RWPE1 (cell line): Measurements from ENCODE around the gene OXSR1.
"Not testable (repeated sequence)": the region's sequence is repeated elsewhere in the genome, so short reads cannot be mapped to it uniquely, and the experiment has no call there.

Source experiments
- CTCF ChIA-PET: fragments of 350-600 bp; sonication (Branson Sonifier 250); formaldehyde crosslinking; extraction: SDS; loops from one replicate; lab custom pipeline; 2021; lab: Yijun Ruan, JAX
- POLR2A ChIA-PET: fragments of 400-600 bp; formaldehyde crosslinking; extraction: SDS; loops from one replicate; lab custom pipeline; 2020; ENCODE audit warnings: antibody characterized with exemption; ENCODE audit not compliant: low non-redundant PET; lab: Yijun Ruan, JAX
- DNase-seq: peaks from one replicate; pipeline ENCODE4 v3.0.0; 2012; ENCODE audit warnings: low spot score
- H3K27ac ChIP-seq: fragments of 450-650 bp; 2 replicates; pipeline ENCODE4 v1.5.1; 2017
- TF ChIP-seq, protein P1 (sequence below): fragments of 450-650 bp; conservative IDR thresholded peaks from 2 replicates; pipeline ENCODE4 v1.5.1; 2017; ENCODE audit warnings: low read depth, mild to moderate bottlenecking

OXSR1 gene

DNA sequence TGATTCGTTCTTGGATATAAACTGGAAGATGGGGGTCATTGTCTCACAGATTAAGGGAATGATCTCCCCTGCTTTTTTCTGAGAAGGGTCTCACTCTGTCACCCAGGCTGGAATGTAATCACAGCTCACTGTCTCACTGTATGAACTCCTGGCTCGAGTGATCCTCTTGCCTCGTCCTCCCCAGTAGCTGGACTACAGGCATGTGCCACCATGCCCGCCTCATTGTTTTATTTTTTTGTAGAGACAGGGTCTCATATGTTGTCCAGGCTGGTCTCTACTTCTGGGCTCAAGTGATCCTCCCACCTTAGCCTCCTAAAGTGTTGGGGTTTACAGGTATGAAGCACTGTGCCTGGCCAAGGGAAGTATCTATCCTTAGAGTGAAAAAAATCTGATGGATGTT lies 5.4 kb downstream of the OXSR1 start:
- no peak for DNase-seq
- ChIA-PET CTCF (interaction anchor here (0.7 kb wide), 1 partner anchor 20 kb away, joined by 3 read pairs; no protein-coding TSS in a partner anchor), POLR2A (no interaction called here)
- TF ChIP-seq, protein P1, sequence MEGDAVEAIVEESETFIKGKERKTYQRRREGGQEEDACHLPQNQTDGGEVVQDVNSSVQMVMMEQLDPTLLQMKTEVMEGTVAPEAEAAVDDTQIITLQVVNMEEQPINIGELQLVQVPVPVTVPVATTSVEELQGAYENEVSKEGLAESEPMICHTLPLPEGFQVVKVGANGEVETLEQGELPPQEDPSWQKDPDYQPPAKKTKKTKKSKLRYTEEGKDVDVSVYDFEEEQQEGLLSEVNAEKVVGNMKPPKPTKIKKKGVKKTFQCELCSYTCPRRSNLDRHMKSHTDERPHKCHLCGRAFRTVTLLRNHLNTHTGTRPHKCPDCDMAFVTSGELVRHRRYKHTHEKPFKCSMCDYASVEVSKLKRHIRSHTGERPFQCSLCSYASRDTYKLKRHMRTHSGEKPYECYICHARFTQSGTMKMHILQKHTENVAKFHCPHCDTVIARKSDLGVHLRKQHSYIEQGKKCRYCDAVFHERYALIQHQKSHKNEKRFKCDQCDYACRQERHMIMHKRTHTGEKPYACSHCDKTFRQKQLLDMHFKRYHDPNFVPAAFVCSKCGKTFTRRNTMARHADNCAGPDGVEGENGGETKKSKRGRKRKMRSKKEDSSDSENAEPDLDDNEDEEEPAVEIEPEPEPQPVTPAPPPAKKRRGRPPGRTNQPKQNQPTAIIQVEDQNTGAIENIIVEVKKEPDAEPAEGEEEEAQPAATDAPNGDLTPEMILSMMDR = no peak
- no peak overlapping the region for H3K27ac ChIP-seq

DNA sequence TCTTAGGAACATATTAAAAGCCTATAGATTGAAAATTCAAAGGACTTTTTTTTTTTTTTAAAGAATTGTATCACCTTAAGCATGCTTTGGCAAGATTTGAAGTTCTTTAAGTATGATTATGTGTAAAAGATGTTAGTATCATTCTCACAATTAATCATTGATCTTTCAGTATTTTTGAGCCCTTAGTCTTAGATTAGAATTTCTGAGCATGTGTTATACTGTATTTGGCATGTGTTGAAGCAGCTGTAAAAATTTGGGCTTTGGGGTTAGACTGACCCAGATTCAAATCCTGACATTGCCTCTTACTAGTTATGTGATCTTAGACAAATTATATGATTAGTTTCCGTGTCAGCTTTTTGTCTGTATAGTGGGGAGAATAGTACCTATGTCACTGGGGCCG lies 6.3 kb downstream of the OXSR1 start:
- ChIA-PET CTCF (interaction anchor here (0.6 kb wide), 1 partner anchor 8 kb away, joined by 4 read pairs; no protein-coding TSS in a partner anchor), POLR2A (no interaction called here)
- DNase-seq = no peak
- no peak overlapping the region for H3K27ac ChIP-seq
- TF ChIP-seq, protein P1 = no peak

DNA sequence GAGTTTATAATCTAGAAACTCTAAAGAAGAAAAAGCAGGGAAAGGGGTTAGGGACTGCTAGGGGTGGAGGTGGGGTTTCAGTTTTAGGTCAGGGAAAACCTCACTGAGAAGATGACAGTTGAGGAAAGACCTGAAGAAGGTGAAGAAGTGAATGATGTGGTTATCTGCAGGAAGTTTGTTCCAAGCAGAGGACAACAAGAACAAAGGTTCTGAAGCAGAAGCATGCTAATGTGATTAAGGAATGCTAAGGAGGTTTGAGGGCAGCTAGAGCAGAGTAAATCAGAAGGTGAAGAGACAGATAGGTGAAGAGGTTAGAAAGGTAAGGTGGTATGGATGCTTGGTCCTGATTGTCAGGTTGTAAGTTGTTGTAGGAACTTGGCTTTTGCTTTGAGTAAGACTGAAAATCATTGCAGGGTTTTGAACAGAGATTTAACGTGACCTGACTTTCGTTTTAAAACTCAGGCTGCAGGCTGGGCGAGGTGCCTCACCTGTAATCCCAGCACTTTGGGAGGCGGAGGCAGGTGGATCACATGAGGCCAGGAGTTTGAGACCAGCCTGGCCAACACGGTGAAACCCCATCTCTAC lies 8.6 kb downstream of the OXSR1 start:
- peak overlapping the region; percentile 72 for H3K27ac ChIP-seq
- TF ChIP-seq, protein P1 = no peak
- no peak for DNase-seq
- CTCF ChIA-PET = no interaction called here
- POLR2A ChIA-PET = no interaction called here

DNA sequence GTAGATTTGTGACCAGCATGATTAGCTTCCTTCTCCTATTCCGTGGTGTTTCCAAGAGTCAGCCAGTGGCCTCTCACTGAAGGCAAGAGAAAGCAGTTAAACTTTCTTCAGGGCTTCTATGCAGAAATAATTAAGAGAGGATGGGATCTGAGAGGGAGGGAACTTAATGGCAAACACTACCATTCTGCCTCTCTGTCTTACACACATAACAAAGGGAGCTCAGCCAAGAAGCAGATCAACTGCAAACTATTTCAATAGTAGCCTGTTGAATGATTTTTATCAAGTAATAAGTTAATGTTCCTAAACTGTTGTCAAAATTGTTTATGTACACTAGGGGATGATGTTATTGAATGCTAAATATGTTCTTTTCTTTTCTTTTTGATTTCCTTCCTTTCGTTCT lies 11.8 kb downstream of the OXSR1 start:
- POLR2A ChIA-PET = no interaction called here
- no peak overlapping the region for H3K27ac ChIP-seq
- CTCF ChIA-PET = no interaction called here
- no peak for DNase-seq
- TF ChIP-seq, protein P1 = no peak

DNA sequence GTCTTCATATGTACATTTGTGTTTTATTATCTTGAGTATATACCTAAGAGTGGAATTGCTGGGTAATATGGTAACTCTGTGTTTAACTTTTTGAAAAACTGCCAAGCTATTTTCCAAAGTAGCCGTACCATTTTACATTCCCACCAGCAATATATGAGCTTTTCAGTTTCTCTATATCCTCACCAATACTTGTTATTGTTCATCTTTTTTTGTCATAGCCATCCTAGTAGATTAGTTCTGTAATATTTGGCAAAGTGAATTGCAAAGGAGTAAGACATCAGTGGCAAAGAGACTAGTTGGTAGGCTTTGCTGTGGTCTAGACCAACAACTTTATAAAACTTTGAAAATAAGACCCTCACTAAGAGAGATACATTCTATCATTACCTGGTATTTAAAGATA lies 21.4 kb downstream of the OXSR1 start:
- TF ChIP-seq, protein P1 = no peak
- H3K27ac ChIP-seq = no peak overlapping the region
- DNase-seq = no peak
- POLR2A ChIA-PET = no interaction called here
- CTCF ChIA-PET = no interaction called here

DNA sequence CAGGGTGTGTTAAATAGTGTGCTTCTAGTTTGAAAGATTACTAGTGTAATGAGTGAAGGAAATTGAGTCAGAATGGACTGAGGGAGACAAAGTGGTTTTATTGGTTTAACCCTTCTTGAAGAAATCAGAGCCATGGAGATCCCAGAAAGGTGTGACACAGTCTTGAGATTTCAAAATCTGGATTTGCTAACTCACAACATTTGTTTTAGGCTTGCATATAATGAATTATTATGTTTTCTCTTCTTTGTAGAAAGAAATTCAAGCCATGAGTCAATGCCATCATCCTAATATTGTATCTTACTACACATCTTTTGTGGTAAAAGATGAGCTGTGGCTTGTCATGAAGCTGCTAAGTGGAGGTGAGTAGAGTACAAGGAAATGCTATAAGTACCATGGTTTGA lies 25.1 kb downstream of the OXSR1 start:
- ChIA-PET POLR2A (no interaction called here), CTCF (interaction anchor here (0.7 kb wide), 1 partner anchor 93 kb away, joined by 5 read pairs; no protein-coding TSS in a partner anchor)
- TF ChIP-seq, protein P1 = no peak
- no peak for DNase-seq
- H3K27ac ChIP-seq = no peak overlapping the region

DNA sequence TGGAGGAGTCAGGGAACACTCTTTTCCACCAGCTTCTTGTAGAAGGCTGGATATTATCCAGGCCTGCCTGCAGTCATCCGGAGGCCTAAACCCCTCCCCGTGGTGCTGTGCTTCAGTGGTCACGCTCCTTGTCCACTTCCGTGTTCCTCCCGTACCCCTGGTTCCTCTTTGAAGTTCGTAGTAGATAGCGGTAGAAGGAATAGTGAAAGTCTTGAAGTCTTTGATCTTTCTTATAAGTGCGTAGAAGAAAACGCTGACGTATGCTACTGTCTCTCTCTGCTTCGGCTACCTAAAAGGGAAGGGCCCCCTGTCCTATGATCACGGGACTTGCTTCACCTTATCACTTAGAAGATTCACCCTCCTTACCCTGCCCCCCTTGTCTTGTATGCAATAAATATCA lies 37.6 kb downstream of the OXSR1 start:
- DNase-seq, H3K27ac ChIP-seq, CTCF ChIA-PET, POLR2A ChIA-PET: not testable (repeated sequence)
